22Rv1 (cell line): ENCODE measurements around the gene TRIP12.

ENCODE experiments used
- CTCF ChIP-seq: fragments of 450-650 bp; IDR thresholded peaks from 2 replicates; pipeline ENCODE4 v1.5.1; 2017; ENCODE audit warnings: mild to moderate bottlenecking
- ZFX ChIP-seq: fragments of 450-650 bp; IDR thresholded peaks from 2 replicates; pipeline ENCODE4 v1.6.1; 2017; ENCODE audit warnings: antibody characterized with exemption, borderline replicate concordance

GRCh38 chr2:229945975-229946374, 24.2 kb upstream of the TRIP12 start:
- TF ChIP-seq CTCF (no peak), ZFX (no peak)
